SK-N-SH (cell line): ENCODE measurements around the gene NRG3. TPM values are rescaled to one million over a fixed set of nuclear protein-coding genes. Genes with fewer than 3 reads are reported as not detected.

Source experiments
- CTCF ChIA-PET: fragments of 300-600, 350-600 bp; formaldehyde crosslinking; extraction: SDS; loops from one replicate; lab custom pipeline; 2021; lab: Yijun Ruan, JAX
- POLR2A ChIA-PET: fragments of 350-600 bp; sonication (Branson Sonifier 250); formaldehyde crosslinking; extraction: SDS; loops from one replicate; lab custom pipeline; 2020; ENCODE audit warnings: antibody characterized with exemption, inconsistent platforms; lab: Yijun Ruan, JAX
- DNase-seq: peaks from one replicate; pipeline ENCODE4 v3.0.0; 2012
- H2AFZ ChIP-seq: fragments of 200-600 bp; sonication (generic); 2 replicates; pipeline ENCODE4 v1.8.1; 2016; ENCODE audit warnings: antibody characterized with exemption, mild to moderate bottlenecking, low read depth
- H3F3A ChIP-seq: fragments of 200-600 bp; sonication (generic); replicated peaks from 2 replicates; pipeline ENCODE3; 2016; ENCODE audit warnings: antibody characterized with exemption, mild to moderate bottlenecking; ENCODE audit not compliant: insufficient read depth
- H3K27ac ChIP-seq, 2 experiments: fragments of 200-500 bp in 1 of 2; fragments of 200-600 bp in 1 of 2; sonication (Bioruptor generic) in 1 of 2; sonication (generic), shearing (Covaris generic) in 1 of 2; 2 replicates each; pipeline versions ENCODE4 v1.5.1 to v1.6.1; 2014 to 2016; ENCODE audit warnings: low read depth in 2 of 2, inconsistent platforms in 1 of 2, low read length in 1 of 2, mild to moderate bottlenecking in 1 of 2, mixed read lengths in 1 of 2
- H3K27me3 ChIP-seq: fragments of 200-600 bp; sonication (generic), shearing (Covaris generic); 2 replicates; pipeline ENCODE4 v1.6.1; 2016; ENCODE audit warnings: mixed run types; ENCODE audit not compliant: insufficient read depth
- H3K36me3 ChIP-seq, 2 experiments: fragments of 200-500 bp in 1 of 2; fragments of 200-600 bp in 1 of 2; sonication (Bioruptor generic) in 1 of 2; sonication (generic) in 1 of 2; replicated peaks in 1 of 2; 2 replicates each; pipeline versions ENCODE3 to v1.5.1; 2014 to 2016; ENCODE audit warnings: low read length in 1 of 2, mild to moderate bottlenecking in 1 of 2; ENCODE audit not compliant: insufficient read depth in 2 of 2, control insufficient read depth in 1 of 2
- H3K4me1 ChIP-seq, 2 experiments: fragments of 200-500 bp in 1 of 2; fragments of 200-600 bp in 1 of 2; sonication (Bioruptor generic) in 1 of 2; sonication (generic), shearing (Covaris generic) in 1 of 2; 2 replicates each; pipeline versions ENCODE4 v1.5.1 to v1.6.1; 2014 to 2016; ENCODE audit warnings: low read depth in 1 of 2, low read length in 1 of 2, mixed run types in 1 of 2; ENCODE audit not compliant: insufficient read depth in 2 of 2, control insufficient read depth in 1 of 2
- H3K4me2 ChIP-seq: fragments of 200-600 bp; sonication (generic), shearing (Covaris generic); 2 replicates; pipeline ENCODE4 v1.6.1; 2017; ENCODE audit warnings: mixed run types
- H3K4me3 ChIP-seq, 2 experiments: fragments of 200-500 bp in 1 of 2; fragments of 200-600 bp in 1 of 2; sonication (Bioruptor generic) in 1 of 2; sonication (generic), shearing (Covaris generic) in 1 of 2; 2 replicates each; pipeline versions ENCODE4 v1.5.1 to v1.8.1; 2014 to 2016; ENCODE audit warnings: low read depth in 2 of 2, inconsistent platforms in 1 of 2, low read length in 1 of 2, mild to moderate bottlenecking in 1 of 2, mixed read lengths in 1 of 2, moderate library complexity in 1 of 2
- H3K79me2 ChIP-seq: fragments of 200-600 bp; sonication (generic); 2 replicates; pipeline ENCODE4 v1.8.1; 2017; ENCODE audit warnings: mild to moderate bottlenecking; ENCODE audit not compliant: insufficient read depth
- H3K9ac ChIP-seq: fragments of 200-600 bp; sonication (generic); 2 replicates; pipeline ENCODE4 v1.6.1; 2017; ENCODE audit warnings: mixed run types
- H3K9me2 ChIP-seq: fragments of 200-600 bp; sonication (generic); 2 replicates; pipeline ENCODE4 v1.6.1; 2017; ENCODE audit warnings: mixed run types
- H3K9me3 ChIP-seq: fragments of 200-600 bp; sonication (generic); 2 replicates; pipeline ENCODE4 v1.6.1; 2017; ENCODE audit warnings: mixed run types, mild to moderate bottlenecking, moderate library complexity
- H4K20me1 ChIP-seq: fragments of 200-600 bp; sonication (generic); 2 replicates; pipeline ENCODE4 v1.6.1; 2017; ENCODE audit warnings: mild to moderate bottlenecking, mixed run types; ENCODE audit not compliant: insufficient read depth
- CHD2 ChIP-seq: fragments of 150-350 bp; IDR thresholded peaks from 2 replicates; pipeline ENCODE4 v1.6.1; 2018; ENCODE audit warnings: low read length; ENCODE audit not compliant: partially characterized antibody
- CTCF ChIP-seq: fragments of 200-600 bp; sonication (generic); IDR thresholded peaks from 2 replicates; pipeline ENCODE4 v1.6.1; 2017; ENCODE audit warnings: antibody characterized with exemption, mild to moderate bottlenecking, moderate library complexity
- FOSL2 ChIP-seq: IDR thresholded peaks from 2 replicates; pipeline ENCODE4 v1.4.0; 2012; ENCODE audit warnings: low read depth, mild to moderate bottlenecking, moderate library complexity, borderline replicate concordance
- FOXM1 ChIP-seq: IDR thresholded peaks from 2 replicates; pipeline ENCODE4 v1.4.0; 2012; ENCODE audit warnings: low read depth, mild to moderate bottlenecking
- PBX3 ChIP-seq: IDR thresholded peaks from 2 replicates; pipeline ENCODE4; 2012
- POLR2AphosphoS5 ChIP-seq: IDR thresholded peaks from 2 replicates; pipeline ENCODE4 v1.6.1; 2012; ENCODE audit warnings: low read depth, low read length
- RCOR1 ChIP-seq: fragments of 150-350 bp; IDR thresholded peaks from 2 replicates; pipeline ENCODE4 v1.6.1; 2017; ENCODE audit warnings: antibody characterized with exemption, low read length
- TAF1 ChIP-seq: IDR thresholded peaks from 2 replicates; pipeline ENCODE4 v1.6.1; 2012; ENCODE audit warnings: low read depth, mild to moderate bottlenecking, low read length, moderate library complexity, borderline replicate concordance
- TEAD4 ChIP-seq: IDR thresholded peaks from 2 replicates; pipeline ENCODE4 v1.4.0; 2012; ENCODE audit warnings: mild to moderate bottlenecking, borderline replicate concordance; ENCODE audit not compliant: insufficient read depth
- YY1 ChIP-seq: IDR thresholded peaks from 2 replicates; pipeline ENCODE4 v1.4.0; 2012; ENCODE audit warnings: low read depth, mild to moderate bottlenecking
- ZBTB33 ChIP-seq: IDR thresholded peaks from 2 replicates; pipeline ENCODE4 v1.4.0; 2012; ENCODE audit warnings: low read depth, borderline replicate concordance
- WGBS: methylation state at CpG from one replicate; pipeline ENCODE4 v1.1.6; 2017; ENCODE audit warnings: low lambda C conversion rate; 5-methylcytosine and 5-hydroxymethylcytosine counted together
- polyA plus RNA-seq, 3 experiments: library from polyadenylated mRNA; depleted of rRNA; stranded (reverse); fragments of >200 nt; gene quantifications; 2 replicates each; pipeline ENCODE4 v1.2.3, GENCODE V29; 2012
- TF ChIP-seq, protein P1 (sequence below): IDR thresholded peaks from 2 replicates; pipeline ENCODE4 v1.6.1; 2012; ENCODE audit warnings: mild to moderate bottlenecking, low read depth, low read length, moderate library complexity

NRG3 gene
- polyA plus RNA-seq, 1 of the 3 experiments (the other 2 are of a cell fraction) = 0.03 TPM

DNA sequence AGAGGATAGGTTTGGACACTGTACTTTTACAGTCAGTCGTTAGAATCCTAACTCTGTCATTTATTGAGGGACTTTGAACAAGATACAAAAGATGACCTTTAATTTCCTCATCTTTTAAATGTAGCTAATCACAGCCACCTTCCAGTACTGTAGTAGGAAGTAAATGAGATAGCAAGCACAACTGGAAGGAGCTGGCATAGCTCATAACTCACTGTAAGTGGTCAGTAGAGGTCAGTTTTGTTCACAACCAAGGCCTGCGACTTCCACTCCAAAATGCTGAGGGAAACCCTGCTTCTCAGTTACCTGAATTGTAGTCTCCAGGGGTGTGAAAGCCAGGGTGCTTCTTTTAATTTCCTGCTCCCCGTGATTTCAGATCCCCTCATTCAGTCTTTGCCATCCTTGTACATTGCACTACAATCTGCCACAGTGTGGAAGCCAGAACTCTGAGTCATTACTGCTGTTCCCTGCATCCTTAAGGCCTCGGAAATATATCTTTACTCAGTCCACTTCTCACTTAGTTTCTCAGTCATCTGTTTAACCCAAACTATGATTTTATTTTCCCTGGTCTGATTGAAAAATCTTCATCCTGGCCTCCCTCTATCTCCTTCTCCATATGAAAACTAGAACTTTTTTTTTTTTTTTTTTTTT, 361.2 kb downstream of the NRG3 start:
- no peak overlapping the region for H2AFZ ChIP-seq
- TF ChIP-seq ZBTB33 = no peak
- TF ChIP-seq FOSL2 = no peak
- no peak for TF ChIP-seq PBX3
- TF ChIP-seq CTCF = no peak
- H3K4me1 ChIP-seq = peaks cover 0 to 9% of the 10 kb centered on the region in 2 experiments; a peak in 2 of 4 replicates
- no peaks in the 10 kb centered on the region for H3K27me3 ChIP-seq
- H3K9ac ChIP-seq = no peak overlapping the region
- CTCF ChIA-PET = interaction anchor here (0.5 kb wide), 1 partner anchor 151 kb away, joined by 3 read pairs; no protein-coding TSS in a partner anchor
- no peak overlapping the region for H3K27ac ChIP-seq
- H3K9me3 ChIP-seq = no peaks in the 10 kb centered on the region; the same call in 1 of the 2 replicates
- H3K4me2 ChIP-seq = no peak overlapping the region
- H3K4me3 ChIP-seq = no peak overlapping the region
- no peaks in the 10 kb centered on the region for H4K20me1 ChIP-seq
- H3K79me2 ChIP-seq = no peaks in the 10 kb centered on the region
- H3K9me2 ChIP-seq = no peaks in the 10 kb centered on the region
- DNase-seq = no peak
- no peaks in the 10 kb centered on the region for H3K36me3 ChIP-seq
- POLR2A ChIA-PET = no interaction called here
- no peaks in the 10 kb centered on the region for H3F3A ChIP-seq
- 46% methylated on average over 4 of the region's 4 CpGs for WGBS

DNA sequence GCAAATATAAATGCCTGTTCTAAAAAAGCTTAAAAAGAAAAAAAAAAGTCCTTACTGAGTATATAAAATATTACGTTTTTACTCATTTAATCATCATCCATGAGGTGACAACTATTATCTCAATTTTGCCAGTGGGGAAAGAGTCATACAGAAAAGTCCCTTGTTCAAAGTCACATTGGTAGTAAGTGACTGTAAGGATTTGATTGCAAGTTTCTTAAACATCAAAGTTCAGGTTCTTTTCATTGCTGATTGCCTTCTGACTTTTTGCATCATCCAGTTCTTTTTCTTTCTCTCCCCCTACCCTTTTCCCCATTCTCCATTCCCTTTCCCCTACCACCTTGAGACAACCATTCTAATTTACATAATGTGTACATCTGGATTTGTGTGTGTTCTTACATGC, 363.3 kb downstream of the NRG3 start:
- no peaks in the 10 kb centered on the region for H3K79me2 ChIP-seq
- H3F3A ChIP-seq = no peaks in the 10 kb centered on the region
- no peak overlapping the region for H3K4me2 ChIP-seq
- peaks cover 0 to 9% of the 10 kb centered on the region in 2 experiments; a peak in 2 of 4 replicates for H3K4me1 ChIP-seq
- H3K36me3 ChIP-seq = no peaks in the 10 kb centered on the region
- no peaks in the 10 kb centered on the region for H3K9me2 ChIP-seq
- no peak overlapping the region for H2AFZ ChIP-seq
- no peaks in the 10 kb centered on the region; the same call in 1 of the 2 replicates for H3K9me3 ChIP-seq
- H3K27me3 ChIP-seq = no peaks in the 10 kb centered on the region
- H3K27ac ChIP-seq = no peak overlapping the region
- H3K9ac ChIP-seq = no peak overlapping the region
- WGBS = 17% methylated on average over 1 of the region's 1 CpG
- no peak overlapping the region for H3K4me3 ChIP-seq
- ChIA-PET POLR2A (no interaction called here), CTCF (no interaction called here)
- TF ChIP-seq FOXM1 (no peak), RCOR1 (no peak), CHD2 (no peak), CTCF (no peak), POLR2AphosphoS5 (no peak), YY1 (no peak), TAF1 (no peak), TEAD4 (no peak)
- TF ChIP-seq, protein P1, sequence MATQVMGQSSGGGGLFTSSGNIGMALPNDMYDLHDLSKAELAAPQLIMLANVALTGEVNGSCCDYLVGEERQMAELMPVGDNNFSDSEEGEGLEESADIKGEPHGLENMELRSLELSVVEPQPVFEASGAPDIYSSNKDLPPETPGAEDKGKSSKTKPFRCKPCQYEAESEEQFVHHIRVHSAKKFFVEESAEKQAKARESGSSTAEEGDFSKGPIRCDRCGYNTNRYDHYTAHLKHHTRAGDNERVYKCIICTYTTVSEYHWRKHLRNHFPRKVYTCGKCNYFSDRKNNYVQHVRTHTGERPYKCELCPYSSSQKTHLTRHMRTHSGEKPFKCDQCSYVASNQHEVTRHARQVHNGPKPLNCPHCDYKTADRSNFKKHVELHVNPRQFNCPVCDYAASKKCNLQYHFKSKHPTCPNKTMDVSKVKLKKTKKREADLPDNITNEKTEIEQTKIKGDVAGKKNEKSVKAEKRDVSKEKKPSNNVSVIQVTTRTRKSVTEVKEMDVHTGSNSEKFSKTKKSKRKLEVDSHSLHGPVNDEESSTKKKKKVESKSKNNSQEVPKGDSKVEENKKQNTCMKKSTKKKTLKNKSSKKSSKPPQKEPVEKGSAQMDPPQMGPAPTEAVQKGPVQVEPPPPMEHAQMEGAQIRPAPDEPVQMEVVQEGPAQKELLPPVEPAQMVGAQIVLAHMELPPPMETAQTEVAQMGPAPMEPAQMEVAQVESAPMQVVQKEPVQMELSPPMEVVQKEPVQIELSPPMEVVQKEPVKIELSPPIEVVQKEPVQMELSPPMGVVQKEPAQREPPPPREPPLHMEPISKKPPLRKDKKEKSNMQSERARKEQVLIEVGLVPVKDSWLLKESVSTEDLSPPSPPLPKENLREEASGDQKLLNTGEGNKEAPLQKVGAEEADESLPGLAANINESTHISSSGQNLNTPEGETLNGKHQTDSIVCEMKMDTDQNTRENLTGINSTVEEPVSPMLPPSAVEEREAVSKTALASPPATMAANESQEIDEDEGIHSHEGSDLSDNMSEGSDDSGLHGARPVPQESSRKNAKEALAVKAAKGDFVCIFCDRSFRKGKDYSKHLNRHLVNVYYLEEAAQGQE = no peak
- H4K20me1 ChIP-seq = no peaks in the 10 kb centered on the region
- DNase-seq = no peak
